ENCODE data around the gene LAMA5.

The LAMA5 gene

DNA sequence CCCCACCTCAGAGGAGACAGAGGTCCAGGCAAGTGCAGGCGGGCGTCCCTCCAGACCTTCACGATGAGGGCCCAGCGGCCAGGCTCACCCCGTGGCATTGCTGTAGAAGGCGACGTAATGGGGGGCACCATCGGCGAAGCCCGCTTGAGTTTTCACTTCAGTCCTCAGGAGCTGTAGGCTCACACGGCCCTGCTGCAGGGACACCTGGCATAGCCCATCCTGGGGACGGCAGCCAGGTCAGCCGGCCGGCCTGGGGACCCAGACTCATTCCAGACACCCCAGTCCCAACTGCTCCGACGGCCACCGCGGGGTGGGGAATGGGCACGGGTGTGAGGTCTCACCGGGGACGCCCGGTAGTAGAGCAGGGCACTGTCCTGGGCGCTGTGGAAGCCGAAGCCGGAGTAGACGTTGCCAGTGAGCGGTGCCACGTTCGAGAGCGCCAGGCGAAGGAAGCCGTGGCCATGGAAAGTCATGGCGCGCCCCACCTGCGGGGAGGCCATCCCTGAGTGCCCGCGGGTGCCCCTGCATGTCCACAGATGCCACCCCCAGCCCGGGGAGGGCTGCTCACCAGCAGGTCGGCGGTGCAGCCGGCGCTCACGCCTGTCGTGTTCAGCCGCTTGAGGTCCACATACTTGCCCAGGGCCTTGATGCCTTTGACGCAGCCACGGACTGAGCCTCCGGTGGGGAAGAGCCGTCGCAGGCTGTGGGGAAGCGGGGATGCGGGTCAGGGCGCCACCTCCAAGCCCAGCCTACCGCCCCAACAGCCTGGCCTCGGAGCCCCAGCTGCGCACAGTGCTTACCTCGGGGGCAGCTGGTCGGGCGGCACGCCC lies 55.1 kb downstream of the LAMA5 start:
- DNase-seq: no peak

DNA sequence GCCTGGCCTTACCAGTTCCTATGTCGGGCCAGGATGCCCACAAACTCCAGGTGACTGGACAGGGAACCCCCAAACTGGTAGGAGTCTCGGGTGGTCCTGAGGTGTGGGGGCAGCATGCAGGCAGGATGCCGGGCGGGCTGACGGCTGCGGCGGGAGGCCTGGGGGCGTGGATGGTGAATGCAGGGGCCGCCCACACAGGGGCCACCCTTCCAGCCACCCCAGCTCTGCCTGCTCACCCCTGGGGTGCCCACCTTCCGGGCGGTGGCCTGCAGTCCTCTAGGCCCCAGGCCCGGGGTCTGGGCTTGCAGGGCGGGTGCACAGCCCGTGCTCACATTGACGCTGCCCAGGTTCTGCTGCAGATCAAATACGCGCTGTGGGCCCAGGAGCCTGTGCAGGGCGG lies 56.0 kb downstream of the LAMA5 start:
- no peak for DNase-seq

DNA sequence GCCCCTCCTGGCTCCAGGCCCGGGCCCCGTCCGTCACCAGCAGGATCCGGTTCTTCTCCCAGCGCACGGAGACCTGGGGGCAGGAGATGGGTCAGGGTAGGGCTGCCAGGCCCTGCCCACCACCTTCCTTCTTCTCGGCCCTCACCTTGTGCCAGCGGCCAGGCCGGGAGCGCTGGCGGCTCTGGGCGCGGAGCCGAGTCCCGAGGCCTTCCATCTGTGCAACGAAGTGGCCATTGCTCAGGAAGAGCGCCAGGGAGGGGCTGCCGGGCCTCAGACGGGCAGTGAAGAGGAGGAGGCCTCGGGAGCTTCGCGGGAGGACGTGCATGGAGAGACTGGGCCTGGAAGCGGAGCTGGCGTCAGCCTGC lies 56.4 kb downstream of the LAMA5 start:
- no peak for DNase-seq

DNA sequence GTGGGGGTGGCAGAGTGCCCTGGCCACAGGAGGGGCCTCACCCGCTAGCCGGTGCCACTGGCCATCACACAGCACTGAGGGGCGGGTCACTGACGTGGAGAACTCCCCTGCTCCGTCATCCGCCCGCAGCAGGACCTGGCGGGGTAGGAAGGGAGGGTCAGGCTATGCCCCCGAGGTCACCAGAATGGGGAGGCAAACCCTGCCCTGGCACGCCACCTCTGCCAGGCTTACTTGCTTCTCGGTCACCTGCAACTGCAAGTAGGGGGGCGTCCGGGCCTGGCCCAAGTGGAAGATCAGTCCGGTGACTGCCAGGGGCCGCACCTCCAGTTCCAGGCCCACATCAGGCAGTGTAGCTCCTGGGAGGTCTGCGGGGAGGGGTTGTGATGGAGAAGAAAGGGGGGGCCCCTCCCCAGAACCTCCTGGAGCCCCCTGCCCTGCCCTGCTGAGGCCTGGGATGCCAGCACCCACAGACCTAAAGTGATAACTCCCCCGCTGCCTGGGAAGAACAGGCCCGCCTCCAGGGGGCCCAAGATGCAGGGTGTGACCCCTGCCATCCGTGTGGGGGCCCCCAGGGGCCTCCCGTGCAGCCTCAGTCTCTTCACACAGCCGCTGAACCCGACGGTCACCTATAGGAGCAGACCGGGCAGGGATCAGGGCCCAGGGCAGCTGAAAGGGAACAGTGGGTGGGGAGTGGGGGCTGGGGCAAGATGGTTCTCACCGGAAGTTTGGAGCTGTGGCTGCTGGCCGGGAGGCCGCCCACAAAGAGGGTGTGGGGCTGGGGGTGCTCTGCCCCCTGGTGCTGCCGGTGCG lies 57.0 kb downstream of the LAMA5 start:
- no peak for DNase-seq

DNA sequence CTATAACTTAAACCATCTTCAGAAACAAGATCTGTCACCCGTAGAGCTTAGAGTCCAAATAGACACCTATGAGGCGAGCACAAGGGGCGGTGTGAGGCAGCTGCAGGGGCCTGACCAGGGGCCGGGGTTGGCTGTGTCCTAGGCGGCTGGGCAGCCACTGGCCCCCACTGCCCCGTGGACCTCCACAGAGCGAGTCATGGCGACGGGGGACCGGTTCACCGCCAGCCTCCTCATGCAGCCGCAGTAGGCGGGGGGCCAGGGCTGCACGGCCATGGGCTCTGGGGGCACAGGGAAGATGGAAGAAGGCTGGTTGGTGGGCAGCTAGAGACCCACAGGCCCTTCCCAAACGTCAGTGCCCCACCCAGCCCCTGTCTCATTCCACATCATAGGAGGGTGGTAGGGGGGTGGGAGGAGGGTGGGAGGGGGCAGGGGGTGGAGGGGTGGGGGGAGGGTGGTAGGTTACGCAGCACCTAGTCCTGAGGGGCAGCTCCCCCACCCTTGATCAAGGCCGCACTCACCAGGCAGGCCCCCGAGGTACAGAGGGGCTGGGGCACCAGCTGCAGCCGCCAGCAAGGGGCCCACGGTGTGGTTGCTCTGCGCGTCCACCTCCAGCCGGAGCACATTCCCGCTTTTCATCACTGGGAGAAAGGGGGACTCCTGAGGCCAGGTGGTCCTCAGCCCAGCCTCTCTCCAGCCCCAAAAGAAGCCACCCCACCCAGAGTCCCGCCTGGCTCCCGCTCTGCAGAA lies 57.7 kb downstream of the LAMA5 start:
- no peak for DNase-seq

DNA sequence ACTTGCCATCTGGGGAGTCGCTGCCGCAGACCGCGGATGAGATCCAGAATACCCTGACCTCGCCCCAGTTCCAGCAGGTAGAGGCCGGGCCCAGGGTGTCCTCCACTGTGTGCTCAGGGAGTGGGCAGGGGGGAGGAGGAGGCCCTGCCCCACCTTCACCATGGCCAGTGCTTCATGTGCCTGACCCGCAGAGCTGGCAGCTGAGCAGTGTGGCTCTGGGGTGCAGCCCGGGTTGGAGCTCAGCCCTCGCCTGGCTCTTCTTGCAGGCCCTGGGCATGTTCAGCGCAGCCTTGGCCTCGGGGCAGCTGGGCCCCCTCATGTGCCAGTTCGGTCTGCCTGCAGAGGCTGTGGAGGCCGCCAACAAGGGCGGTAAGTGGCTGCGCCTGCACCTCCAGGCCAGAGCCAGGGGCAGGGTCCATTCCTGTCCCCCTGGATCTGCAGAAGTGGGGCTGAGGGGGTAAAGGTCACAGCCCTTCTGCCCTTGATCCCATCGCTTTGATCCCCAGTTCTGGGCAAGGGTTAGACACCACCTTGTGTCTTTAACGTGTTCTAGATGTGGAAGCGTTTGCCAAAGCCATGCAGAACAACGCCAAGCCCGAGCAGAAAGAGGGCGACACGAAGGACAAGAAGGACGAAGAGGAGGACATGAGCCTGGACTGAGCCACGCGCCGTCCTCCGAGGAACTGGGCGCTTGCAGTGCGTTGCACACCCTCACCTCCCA lies 58.9 kb downstream of the LAMA5 start:
- no peak for DNase-seq

DNA sequence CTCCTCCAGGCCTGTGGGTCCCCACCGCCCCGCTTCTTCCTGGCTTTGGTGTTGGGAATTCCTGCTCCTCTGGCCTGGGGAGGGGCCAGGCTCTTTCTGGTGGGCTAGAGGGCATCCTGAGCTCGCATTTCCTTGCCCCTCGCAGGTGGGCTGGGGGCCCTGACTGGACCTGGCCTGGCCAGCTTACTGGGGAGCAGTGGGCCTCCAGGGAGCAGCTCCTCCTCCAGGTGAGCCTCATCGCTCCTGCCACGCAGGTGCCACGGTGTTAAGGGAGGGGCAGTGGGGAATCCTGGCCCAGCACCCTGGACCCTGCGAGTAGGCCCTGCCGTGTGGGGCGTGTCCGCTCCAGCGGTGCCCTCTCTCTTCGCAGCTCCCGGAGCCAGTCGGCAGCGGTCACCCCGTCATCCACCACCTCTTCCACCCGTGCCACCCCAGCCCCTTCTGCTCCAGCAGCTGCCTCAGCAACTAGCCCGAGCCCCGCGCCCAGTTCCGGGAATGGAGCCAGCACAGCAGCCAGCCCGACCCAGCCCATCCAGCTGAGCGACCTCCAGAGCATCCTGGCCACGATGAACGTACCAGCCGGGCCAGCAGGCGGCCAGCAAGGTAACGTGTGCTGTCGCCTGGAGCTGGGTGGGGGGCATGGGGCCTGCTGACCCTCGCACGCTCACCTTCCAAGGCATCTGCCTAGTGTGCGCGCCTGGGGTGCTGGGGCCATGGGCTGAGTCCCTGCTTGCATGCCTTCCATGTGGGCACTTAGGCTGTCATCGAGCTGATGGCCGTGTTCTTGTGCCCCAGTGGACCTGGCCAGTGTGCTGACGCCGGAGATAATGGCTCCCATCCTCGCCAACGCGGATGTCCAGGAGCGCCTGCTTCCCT lies 59.6 kb downstream of the LAMA5 start:
- no peak for DNase-seq

DNA sequence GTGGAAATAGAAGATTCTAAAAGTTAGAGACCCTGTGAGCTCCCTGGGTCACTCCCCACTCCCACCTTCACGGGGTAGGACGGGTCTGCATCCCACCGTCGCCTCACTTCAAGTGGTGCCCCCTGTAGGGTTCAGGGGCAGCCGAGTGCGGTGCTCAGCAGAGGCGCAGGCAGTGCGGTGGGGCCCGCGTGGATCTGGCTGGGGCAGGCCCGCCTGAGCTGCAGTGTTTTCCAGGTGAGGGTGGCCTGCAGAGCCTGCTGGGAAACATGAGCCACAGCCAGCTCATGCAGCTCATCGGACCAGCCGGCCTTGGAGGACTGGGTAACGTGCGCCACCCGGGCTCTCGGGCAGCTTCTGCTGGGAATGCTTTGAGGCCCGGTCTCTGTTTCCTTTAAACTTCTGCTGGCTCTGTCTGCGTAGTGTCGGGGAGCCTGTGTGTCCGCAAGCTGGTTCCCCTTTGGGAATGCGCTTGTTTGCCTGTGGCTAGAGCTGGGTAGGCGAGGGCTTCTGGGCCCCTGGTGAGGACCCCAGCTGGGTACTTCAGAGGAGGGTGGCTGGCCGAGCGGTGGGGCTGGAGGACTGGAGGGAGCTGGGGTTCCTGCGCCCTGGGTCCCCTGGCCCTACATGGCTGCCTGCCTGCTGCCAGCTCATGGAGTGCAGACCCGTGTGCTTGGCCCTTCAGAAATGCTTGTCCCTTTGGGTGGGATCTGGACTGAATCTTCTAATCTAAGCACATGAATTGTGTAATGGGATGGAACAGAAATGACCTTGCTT lies 60.5 kb downstream of the LAMA5 start:
- DNase-seq: no peak

DNA sequence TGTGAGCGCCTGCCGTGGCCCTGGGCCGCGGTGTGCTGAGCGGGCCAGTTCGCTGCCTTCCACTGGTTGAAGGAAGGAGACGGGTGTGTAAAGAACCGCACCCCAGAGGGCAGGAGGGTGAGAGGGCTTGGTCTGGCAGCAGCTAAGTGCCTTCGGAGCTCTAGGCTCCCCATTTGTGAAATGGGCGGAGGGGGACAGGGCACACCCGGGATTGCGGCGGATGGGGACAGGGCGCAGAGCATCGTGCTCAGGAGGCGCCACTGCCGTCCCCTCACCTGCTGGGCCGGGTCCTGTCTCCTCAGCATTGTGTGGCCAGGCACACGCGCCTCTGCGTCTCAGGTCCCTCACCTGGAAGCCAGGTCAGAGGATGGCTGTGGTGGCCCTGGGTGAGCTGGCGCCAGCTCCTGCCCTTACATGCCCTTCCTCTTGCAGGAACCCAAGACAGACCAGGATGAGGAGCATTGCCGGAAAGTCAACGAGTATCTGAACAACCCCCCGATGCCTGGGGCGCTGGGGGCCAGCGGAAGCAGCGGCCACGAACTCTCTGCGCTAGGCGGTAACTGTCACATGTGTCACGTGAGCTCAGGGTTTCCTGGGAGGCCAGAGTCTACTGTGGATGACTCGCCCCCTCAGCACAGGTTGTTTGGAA lies 61.2 kb downstream of the LAMA5 start:
- DNase-seq: no peak

DNA sequence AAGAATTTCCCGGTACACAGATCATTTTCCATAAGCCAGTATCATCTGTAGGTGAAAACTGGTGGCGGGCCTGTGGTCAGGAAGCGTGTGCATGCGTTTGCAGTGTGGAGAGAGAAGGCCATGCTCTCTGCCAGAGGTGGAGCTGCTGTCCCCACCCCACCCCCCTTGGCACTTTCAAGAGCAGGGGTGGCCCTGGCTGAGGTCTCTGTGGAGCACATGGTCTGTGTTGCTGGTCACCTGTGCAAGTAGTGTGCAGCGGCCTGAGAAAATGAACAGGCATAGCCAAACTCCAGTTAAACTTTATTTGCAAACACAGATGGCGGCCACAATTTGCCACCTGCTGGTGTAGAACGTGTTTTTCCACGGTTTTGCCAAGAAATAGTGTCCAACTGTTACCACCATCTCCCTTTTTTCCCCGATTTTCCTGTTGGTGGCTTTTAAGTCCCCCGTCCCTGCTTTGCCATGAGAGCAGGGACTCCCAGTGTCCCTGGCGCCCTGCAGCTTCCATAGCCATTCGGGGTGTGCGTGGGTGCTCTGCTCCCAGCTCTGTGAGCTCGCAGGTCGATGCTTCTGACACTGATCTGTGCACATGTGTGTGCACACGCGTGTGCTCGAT lies 61.9 kb downstream of the LAMA5 start:
- DNase-seq: no peak

DNA sequence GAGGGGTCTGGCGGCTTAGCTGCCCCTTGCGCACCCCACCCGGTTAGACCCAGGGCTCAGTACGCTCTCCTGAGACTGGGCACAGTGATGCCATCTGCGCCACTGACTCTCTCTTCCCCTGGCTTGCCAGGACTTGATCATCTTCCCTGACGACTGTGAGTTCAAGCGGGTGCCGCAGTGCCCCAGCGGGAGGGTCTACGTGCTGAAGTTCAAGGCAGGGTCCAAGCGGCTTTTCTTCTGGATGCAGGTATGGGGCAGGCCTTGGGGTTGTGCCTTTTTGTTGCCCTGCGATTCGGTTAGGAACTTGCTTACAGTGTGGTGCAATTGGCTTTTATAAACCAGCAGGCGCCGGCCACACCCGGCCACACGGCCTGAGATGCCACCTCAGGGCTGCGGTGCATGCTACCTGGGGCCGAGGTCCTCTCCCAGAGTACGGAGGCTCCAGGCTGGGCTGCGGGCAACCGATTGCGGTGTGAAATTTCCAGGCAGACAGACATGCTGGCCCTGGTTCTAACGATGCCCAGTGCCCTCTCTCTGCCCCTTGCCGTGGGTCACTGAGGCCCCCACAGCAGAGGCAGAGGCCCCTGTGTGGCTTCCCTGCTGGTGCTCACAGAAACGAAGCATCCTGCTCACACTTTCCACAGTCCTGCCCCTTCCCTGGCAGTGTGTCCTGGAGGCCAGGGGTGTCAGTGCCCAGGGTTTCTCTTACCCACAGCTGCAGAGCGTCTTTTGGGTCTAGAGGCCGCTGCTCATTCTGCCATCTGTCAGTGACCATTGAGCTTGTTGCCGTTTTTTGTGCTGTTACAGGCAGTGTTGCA lies 62.6 kb downstream of the LAMA5 start:
- no peak for DNase-seq

DNA sequence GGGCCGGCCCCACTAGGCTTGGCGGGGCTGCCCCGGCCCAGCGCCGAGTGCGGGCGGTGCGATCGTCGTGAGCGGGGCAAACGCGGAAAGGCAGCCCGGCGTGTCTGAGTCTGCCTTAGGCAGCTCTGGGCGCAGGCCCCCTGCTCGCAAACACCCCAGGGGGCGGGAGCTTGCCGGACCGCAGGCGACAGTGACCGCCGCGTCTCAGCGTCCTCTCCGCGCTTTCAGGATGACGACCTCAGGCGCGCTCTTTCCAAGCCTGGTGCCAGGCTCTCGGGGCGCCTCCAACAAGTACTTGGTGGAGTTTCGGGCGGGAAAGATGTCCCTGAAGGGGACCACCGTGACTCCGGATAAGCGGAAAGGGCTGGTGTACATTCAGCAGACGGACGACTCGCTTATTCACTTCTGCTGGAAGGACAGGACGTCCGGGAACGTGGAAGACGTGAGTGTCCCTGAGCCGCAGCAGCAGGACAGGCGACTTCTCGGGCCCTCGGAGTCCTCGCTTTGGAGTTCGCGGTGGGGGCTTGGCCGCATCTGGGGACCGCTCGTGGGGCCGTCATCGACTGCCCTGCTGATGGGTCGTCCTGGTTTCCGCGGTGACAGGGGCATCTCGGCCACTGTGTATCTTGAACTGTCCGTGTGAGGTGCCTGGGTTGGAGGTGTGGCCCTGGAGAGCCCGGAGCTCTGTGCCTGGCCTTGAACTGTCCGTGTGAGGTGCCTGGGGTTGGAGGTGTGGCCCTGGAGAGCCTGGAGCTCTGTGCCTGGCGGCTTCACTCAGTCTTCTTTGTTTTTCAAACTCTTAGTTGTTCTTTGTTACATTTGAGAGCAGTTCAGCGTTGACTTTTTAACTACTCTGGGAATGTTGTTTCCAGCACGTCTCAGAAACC lies 63.5 kb downstream of the LAMA5 start:
- DNase-seq: no peak

DNA sequence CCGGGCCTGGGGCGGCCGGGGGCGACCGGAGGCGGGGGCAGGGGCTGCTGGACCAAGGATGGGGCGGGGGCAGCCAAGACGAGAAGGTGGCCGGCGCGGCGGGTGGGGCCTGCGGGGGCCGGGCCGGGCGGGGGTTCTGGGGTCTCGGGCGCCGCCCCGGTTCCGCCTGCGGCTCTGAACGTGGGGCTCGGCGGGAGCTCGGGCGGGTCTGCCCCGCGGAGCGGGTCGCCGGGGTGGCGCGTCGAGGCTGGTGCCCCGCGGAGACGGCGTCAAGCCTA lies 64.1 kb downstream of the LAMA5 start:
- DNase-seq: no peak

DNA sequence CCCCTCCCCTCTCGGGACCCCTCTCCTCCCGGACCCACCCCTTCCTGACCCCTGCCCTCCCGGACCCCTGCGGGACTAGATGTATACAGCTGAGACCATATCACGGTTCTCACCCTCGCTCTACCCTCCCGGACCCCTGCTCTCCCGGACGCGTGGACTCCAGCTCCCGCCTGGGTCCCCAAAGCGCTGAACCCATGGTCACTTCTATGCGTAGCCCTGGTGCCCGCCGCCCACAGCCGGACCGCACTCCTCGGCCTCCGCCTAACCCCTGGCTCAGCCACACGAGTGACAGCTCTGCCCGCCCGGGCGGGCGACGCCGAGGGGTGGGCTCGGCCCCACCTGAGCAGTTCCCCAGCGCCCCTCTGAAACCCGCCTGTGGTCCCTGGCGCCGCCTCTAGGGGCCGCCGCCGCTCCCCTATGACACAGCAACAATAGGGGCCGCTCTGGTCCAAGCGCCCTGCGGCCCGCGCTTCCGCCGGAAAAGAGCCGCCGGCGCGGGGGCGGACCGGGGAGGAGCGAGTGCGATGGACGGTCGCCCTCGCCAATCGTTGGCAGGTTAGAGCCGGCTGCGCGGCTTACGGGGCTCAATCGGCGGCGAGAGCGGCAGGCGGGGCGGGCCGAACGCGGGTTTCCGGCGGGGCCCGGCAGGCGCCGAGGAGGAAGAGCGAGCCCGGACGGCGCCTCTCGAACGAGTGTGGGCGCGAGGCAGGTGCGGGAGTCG lies 64.6 kb downstream of the LAMA5 start, which contains the start of gene ADRM1:
Gene ADRM1 (plus strand): TSS at position 657 of the 721 bp plus-strand sequence. CDS start 572 bp downstream, outside the sequence.
- peak; percentile 60 for DNase-seq

DNA sequence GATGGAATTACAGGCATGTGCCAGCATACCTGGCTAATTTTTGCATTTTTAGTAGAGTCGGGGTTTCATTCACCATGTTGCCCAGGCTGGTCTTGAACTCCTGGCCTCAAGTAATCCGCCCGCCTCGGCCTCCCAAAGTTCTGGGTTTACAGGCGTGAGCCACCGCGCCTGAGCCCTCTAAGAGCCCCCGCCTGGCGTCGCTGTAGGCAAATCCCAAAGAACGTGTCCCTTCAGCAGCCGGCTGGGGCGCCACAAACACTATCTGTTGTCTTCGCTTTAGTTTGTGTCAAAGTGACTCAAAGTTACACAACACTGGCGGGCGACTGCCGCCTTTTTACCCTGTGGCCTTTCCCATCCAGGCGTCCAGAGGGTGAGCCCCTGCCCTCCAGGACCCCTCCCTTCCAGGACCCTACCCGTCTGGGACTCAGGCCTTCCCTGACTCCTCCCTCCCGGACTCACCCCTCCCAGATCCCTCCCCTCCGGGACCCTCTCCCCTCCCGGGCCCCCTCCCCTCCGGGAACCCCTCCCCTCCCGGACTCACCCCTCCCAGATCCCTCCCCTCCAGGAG lies 65.3 kb downstream of the LAMA5 start:
- no peak for DNase-seq

DNA sequence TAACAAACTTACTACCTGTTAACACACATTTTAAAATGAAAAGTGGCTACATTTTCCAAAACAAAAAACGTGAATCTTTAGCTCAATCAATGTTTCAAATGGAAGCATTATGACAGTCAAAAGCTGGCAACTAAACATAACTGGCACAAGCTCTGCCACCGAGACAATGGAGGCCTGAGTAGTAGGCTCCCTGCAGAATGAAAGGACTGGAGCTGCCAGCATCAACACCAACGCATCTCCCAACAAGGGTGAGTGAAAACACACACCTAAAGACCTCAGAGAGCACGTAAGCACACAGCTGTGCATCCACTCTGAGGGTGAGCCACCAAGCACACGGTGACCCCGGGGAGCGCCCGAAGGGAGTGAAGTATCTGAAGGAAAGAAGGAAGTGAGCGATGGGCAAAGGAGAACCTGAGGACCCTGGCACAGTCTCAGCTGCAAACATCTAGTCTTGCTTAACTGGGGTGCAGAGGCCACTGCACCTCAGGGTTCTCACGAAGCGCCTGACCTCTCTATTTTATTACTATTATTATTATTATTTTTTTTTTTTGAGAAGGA lies 65.9 kb downstream of the LAMA5 start:
- DNase-seq: no peak

DNA sequence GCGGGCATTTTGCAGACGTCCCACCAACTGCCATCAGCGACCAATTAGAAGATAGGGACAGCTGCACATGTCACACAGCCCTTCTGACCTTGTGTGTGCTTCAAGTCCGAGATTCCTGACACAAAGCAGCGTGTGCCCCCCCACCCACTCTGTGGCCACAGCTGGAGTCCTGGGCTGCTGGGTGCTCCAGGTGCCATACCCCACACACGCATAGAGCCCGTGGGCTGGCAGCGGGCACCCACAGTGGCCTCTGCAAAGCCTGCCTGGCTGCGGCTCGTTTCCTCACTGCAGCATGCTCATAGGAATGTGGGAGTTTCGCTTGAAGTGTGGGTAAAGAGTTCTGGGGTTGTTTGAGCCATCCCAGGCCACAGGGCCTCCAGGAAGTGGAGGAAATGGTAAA lies 66.8 kb downstream of the LAMA5 start:
- no peak for DNase-seq

All from cortex of kidney (tissue), 1 donor.